D721Med (cell line): ENCODE data around the gene ERMAP.

Source experiments
- DNase-seq: peaks from one replicate; pipeline ENCODE4 v3.0.0; 2011; ENCODE audit warnings: low spot score; ENCODE audit not compliant: insufficient read length
- FAIRE-seq: peaks from 2 replicates; lab custom pipeline; 2011; peaks lifted over from hg19 to GRCh38; lab: Jason Lieb, UNC
- CTCF ChIP-seq: IDR thresholded peaks from 2 replicates; pipeline ENCODE4 v1.5.1; 2012; ENCODE audit warnings: mild to moderate bottlenecking, control low read depth; ENCODE audit not compliant: insufficient read depth; ENCODE audit errors: missing control alignments

ERMAP gene

GRCh38 chr1:42821690-42822089, 4.8 kb downstream of the ERMAP start:
- FAIRE-seq (no peak), DNase-seq (no peak)
- TF ChIP-seq CTCF = no peak

- DNase-seq = no peak
- FAIRE-seq = peak; percentile 35
- no peak for TF ChIP-seq CTCF
Observed at GRCh38 chr1:42822800-42823392, 6.0 kb downstream of the ERMAP start.

GRCh38 chr1:42824481-42825035, 7.6 kb downstream of the ERMAP start:
- no peak for FAIRE-seq
- DNase-seq = no peak

GRCh38 chr1:42825036-42825851, 8.3 kb downstream of the ERMAP start:
- no peak for TF ChIP-seq CTCF
- no peak for FAIRE-seq
- no peak for DNase-seq

More at GRCh38 chr1:42824481-42825035, 7.6 kb downstream of the ERMAP start:
- TF ChIP-seq CTCF = no peak

GRCh38 chr1:42830631-42831030, 13.7 kb downstream of the ERMAP start:
- DNase-seq (no peak), FAIRE-seq (no peak)
- TF ChIP-seq CTCF = no peak

GRCh38 chr1:42831273-42831672, 14.4 kb downstream of the ERMAP start:
- TF ChIP-seq CTCF = no peak
- no peak for DNase-seq
- FAIRE-seq = no peak
